ENCODE measurements around the gene SZRD1.

DNA sequence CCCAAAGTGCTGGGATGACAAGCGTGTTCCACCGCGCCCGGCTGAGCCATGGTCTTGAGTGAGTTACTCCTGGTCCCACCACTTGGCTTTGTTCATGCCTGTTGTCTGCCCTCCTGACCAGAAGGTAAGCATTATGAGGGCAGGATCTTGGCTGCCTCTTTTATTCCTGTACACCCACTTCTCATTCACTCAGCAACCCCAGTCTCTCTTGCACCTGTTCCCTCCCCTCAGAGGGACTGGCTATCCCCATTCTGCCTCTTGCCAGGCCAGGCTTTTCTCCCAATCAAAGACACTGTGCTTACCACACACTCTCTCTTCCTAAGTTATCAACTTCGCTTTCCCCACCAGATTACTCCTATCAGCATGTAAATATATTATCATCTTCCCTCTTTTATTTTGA, 43.8 kb downstream of the SZRD1 start:
- TF ChIP-seq, protein P1, sequence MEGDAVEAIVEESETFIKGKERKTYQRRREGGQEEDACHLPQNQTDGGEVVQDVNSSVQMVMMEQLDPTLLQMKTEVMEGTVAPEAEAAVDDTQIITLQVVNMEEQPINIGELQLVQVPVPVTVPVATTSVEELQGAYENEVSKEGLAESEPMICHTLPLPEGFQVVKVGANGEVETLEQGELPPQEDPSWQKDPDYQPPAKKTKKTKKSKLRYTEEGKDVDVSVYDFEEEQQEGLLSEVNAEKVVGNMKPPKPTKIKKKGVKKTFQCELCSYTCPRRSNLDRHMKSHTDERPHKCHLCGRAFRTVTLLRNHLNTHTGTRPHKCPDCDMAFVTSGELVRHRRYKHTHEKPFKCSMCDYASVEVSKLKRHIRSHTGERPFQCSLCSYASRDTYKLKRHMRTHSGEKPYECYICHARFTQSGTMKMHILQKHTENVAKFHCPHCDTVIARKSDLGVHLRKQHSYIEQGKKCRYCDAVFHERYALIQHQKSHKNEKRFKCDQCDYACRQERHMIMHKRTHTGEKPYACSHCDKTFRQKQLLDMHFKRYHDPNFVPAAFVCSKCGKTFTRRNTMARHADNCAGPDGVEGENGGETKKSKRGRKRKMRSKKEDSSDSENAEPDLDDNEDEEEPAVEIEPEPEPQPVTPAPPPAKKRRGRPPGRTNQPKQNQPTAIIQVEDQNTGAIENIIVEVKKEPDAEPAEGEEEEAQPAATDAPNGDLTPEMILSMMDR (IDR thresholded peaks at IDR 0.05) = no peak
- TF ChIP-seq POLR2A (IDR thresholded peaks at IDR 0.05; ENCODE audit: low read length) (no peak), RARB (CRISPR knock-in tag; IDR thresholded peaks at IDR 0.05) (no peak), JUN (IDR thresholded peaks at IDR 0.05) (no peak), GATA3 (IDR thresholded peaks at IDR 0.05; ENCODE audit: borderline replicate concordance) (no peak), CHD2 (IDR thresholded peaks at IDR 0.05; ENCODE audit: low read length, partially characterized antibody) (no peak), MAFK (IDR thresholded peaks at IDR 0.05; ENCODE audit: partially characterized antibody) (no peak)
- TF ChIP-seq, protein P2, sequence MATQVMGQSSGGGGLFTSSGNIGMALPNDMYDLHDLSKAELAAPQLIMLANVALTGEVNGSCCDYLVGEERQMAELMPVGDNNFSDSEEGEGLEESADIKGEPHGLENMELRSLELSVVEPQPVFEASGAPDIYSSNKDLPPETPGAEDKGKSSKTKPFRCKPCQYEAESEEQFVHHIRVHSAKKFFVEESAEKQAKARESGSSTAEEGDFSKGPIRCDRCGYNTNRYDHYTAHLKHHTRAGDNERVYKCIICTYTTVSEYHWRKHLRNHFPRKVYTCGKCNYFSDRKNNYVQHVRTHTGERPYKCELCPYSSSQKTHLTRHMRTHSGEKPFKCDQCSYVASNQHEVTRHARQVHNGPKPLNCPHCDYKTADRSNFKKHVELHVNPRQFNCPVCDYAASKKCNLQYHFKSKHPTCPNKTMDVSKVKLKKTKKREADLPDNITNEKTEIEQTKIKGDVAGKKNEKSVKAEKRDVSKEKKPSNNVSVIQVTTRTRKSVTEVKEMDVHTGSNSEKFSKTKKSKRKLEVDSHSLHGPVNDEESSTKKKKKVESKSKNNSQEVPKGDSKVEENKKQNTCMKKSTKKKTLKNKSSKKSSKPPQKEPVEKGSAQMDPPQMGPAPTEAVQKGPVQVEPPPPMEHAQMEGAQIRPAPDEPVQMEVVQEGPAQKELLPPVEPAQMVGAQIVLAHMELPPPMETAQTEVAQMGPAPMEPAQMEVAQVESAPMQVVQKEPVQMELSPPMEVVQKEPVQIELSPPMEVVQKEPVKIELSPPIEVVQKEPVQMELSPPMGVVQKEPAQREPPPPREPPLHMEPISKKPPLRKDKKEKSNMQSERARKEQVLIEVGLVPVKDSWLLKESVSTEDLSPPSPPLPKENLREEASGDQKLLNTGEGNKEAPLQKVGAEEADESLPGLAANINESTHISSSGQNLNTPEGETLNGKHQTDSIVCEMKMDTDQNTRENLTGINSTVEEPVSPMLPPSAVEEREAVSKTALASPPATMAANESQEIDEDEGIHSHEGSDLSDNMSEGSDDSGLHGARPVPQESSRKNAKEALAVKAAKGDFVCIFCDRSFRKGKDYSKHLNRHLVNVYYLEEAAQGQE (IDR thresholded peaks at IDR 0.05) = no peak
